Fibroblast of lung (primary cell): ENCODE results near the gene MLPH. TPM values are rescaled to one million over a fixed set of nuclear protein-coding genes. Genes with fewer than 3 reads are reported as not detected.

Experiments
- DNase-seq, 2 donors: peaks; one replicate each; pipeline versions ENCODE4 v3.0.0 to v3.0.0-alpha.2; 2010; ENCODE audit warnings: low read depth in 2 of 2
- H2AFZ ChIP-seq: 2 replicates; pipeline ENCODE4 v1.5.1; 2012; ENCODE audit warnings: low read length, control low read depth, inconsistent platforms
- H3K27ac ChIP-seq: 2 replicates; pipeline ENCODE4 v1.5.1; 2011; ENCODE audit warnings: low read length, control low read depth; ENCODE audit not compliant: insufficient read depth
- H3K27me3 ChIP-seq: 2 replicates; pipeline ENCODE4 v1.5.1; 2011; ENCODE audit warnings: mild to moderate bottlenecking, low read length; ENCODE audit not compliant: control insufficient read depth, insufficient read depth
- H3K36me3 ChIP-seq: 2 replicates; pipeline ENCODE4 v1.5.1; 2011; ENCODE audit warnings: low read length; ENCODE audit not compliant: control insufficient read depth, insufficient read depth
- H3K4me1 ChIP-seq: 2 replicates; pipeline ENCODE4 v1.5.1; 2011; ENCODE audit warnings: low read length; ENCODE audit not compliant: control insufficient read depth, insufficient read depth; ENCODE audit errors: extremely low read depth
- H3K4me2 ChIP-seq: 2 replicates; pipeline ENCODE4 v1.5.1; 2011; ENCODE audit warnings: low read length, control low read depth; ENCODE audit not compliant: insufficient read depth; ENCODE audit errors: extremely low read depth
- H3K4me3 ChIP-seq, 4 experiments: fragments of 200-600 bp in 1 of 4; sonication (generic) in 1 of 4; replicated peaks in 1 of 4; 2 replicates each; pipeline ENCODE4 v1.5.1; 2011 to 2016; ENCODE audit warnings: low read length in 4 of 4, low read depth in 3 of 4, mild to moderate bottlenecking in 3 of 4, control low read depth in 2 of 4, inconsistent platforms in 1 of 4, mixed read lengths in 1 of 4; ENCODE audit not compliant: insufficient read depth in 1 of 4; ENCODE audit errors: control extremely low read depth in 1 of 4
- H3K79me2 ChIP-seq: 2 replicates; pipeline ENCODE4 v1.5.1; 2012; ENCODE audit warnings: mild to moderate bottlenecking, low read length, inconsistent platforms; ENCODE audit not compliant: control insufficient read depth, insufficient read depth
- H3K9ac ChIP-seq: 2 replicates; pipeline ENCODE4 v1.5.1; 2011; ENCODE audit warnings: mild to moderate bottlenecking, low read length, control low read depth; ENCODE audit not compliant: insufficient read depth
- H3K9me3 ChIP-seq: 2 replicates; pipeline ENCODE4 v1.5.1; 2012; ENCODE audit warnings: low read depth, low read length; ENCODE audit not compliant: control insufficient read depth, insufficient read depth
- H4K20me1 ChIP-seq: 2 replicates; pipeline ENCODE4 v1.5.1; 2011; ENCODE audit warnings: low read length; ENCODE audit not compliant: control insufficient read depth, insufficient read depth; ENCODE audit errors: extremely low read depth
- CTCF ChIP-seq, 2 donors: IDR thresholded peaks in 1 of 2; conservative IDR thresholded peaks in 1 of 2; 1 replicate in 1 of 2; 2 replicates in 1 of 2; pipeline ENCODE4 v1.5.1; 2011 to 2012; ENCODE audit warnings: low read length in 2 of 2, control low read depth in 1 of 2, inconsistent platforms in 1 of 2, low read depth in 1 of 2, mild to moderate bottlenecking in 1 of 2
- EZH2 ChIP-seq: IDR thresholded peaks from 2 replicates; pipeline ENCODE4 v1.5.1; 2012; ENCODE audit warnings: low read length, control low read depth, mild to moderate bottlenecking; ENCODE audit errors: missing control alignments
- polyA plus RNA-seq, 2 donors: library from polyadenylated mRNA; depleted of rRNA in 1 of 2; stranded (reverse) in 1 of 2; unstranded in 1 of 2; fragments of >200 nt; gene quantifications; 2 replicates each; pipeline ENCODE4 v1.2.1, GENCODE V29; 2011 to 2012; ENCODE audit warnings: missing spikeins in 1 of 2
- total RNA-seq: library from RNA; depleted of rRNA; stranded (reverse); fragments of >200 nt; gene quantifications from 2 replicates; pipeline ENCODE4 v1.2.1, GENCODE V29; 2014

The MLPH gene
- total and polyA plus RNA-seq, 2 donors (not counting 1 experiment from before 2014, with no cell fraction given), result 3.1 to 10.7 TPM

- Histone ChIP-seq H3K9ac (no peak overlapping the region), H3K36me3 (no peaks in the 10 kb centered on the region), H3K4me3 (no peak overlapping the region), H2AFZ (no peak overlapping the region), H4K20me1 (no peaks in the 10 kb centered on the region), H3K9me3 (no peaks in the 10 kb centered on the region), H3K27me3 (no peaks in the 10 kb centered on the region), H3K4me1 (peaks cover 21% of the 10 kb centered on the region), H3K79me2 (no peaks in the 10 kb centered on the region), H3K27ac (no peak overlapping the region), H3K4me2 (no peak overlapping the region)
- peak in 1 of 2 donors; percentile 35 for DNase-seq
- TF ChIP-seq CTCF (conservative IDR thresholded peaks at IDR 0.05 in 1 of 2, IDR thresholded peaks at IDR 0.05 in 1 of 2; ENCODE audit: low read depth in 1 of 2, low read length in 2 of 2) (peak in 1 of 2 donors; percentile 4), EZH2 (no peak)
Observed at GRCh38 chr2:237438080-237438940, 48.7 kb upstream of the MLPH start.

- no peak overlapping the region for H3K4me3 ChIP-seq
- peak in 1 of 2 donors; percentile 41 for DNase-seq
- H3K27me3 ChIP-seq, result no peaks in the 10 kb centered on the region
- no peaks in the 10 kb centered on the region for H3K9me3 ChIP-seq
- H3K27ac ChIP-seq, result peak overlapping the region; percentile 56
- H3K79me2 ChIP-seq, result no peaks in the 10 kb centered on the region
- H3K4me2 ChIP-seq, result no peak overlapping the region
- TF ChIP-seq CTCF (conservative IDR thresholded peaks at IDR 0.05 in 1 of 2, IDR thresholded peaks at IDR 0.05 in 1 of 2; ENCODE audit: low read depth in 1 of 2, low read length in 2 of 2) (no peak), EZH2 (no peak)
- no peaks in the 10 kb centered on the region for H3K36me3 ChIP-seq
- H4K20me1 ChIP-seq, result no peaks in the 10 kb centered on the region
- H2AFZ ChIP-seq, result no peak overlapping the region
- no peak overlapping the region for H3K9ac ChIP-seq
- peaks cover 12% of the 10 kb centered on the region for H3K4me1 ChIP-seq
Observed at GRCh38 chr2:237440819-237441281, 46.2 kb upstream of the MLPH start.

GRCh38 chr2:237441605-237442274 lies 45.3 kb upstream of the MLPH start:
- Histone ChIP-seq H3K27ac (peak overlapping the region; percentile 56), H2AFZ (no peak overlapping the region), H3K4me3 (no peak overlapping the region)

More at GRCh38 chr2:237441605-237442274, 45.3 kb upstream of the MLPH start:
- H4K20me1 ChIP-seq, result no peaks in the 10 kb centered on the region
- no peak overlapping the region for H3K9ac ChIP-seq
- H3K79me2 ChIP-seq, result no peaks in the 10 kb centered on the region
- no peaks in the 10 kb centered on the region for H3K27me3 ChIP-seq
- DNase-seq, result peak; percentile 88
- no peaks in the 10 kb centered on the region for H3K9me3 ChIP-seq
- no peak for TF ChIP-seq EZH2
- TF ChIP-seq CTCF (conservative IDR thresholded peaks at IDR 0.05 in 1 of 2, IDR thresholded peaks at IDR 0.05 in 1 of 2; ENCODE audit: low read depth in 1 of 2, low read length in 2 of 2), result no peak
- H3K4me2 ChIP-seq, result peak overlapping the region; percentile 64
- peaks cover 9% of the 10 kb centered on the region for H3K4me1 ChIP-seq
- no peaks in the 10 kb centered on the region for H3K36me3 ChIP-seq
